Kidney (tissue), 14 donors: ENCODE data around the gene GDF15. TPM values are rescaled to one million over a fixed set of nuclear protein-coding genes. Genes with fewer than 3 reads are reported as not detected.

ENCODE experiments used
- DNase-seq, 5 donors: peaks; one replicate each; pipeline ENCODE4 v3.0.0-alpha.2; 2013 to 2020
- FAIRE-seq: peaks from 2 replicates; lab custom pipeline; 2012; peaks lifted over from hg19 to GRCh38; lab: Jason Lieb, UNC
- H3K27ac ChIP-seq, 2 donors: one replicate each; pipeline ENCODE4 v1.7.0; 2013; ENCODE audit warnings: low read depth in 2 of 2, low read length in 2 of 2, inconsistent platforms in 1 of 2
- H3K27me3 ChIP-seq: one replicate; pipeline ENCODE4 v1.7.1; 2013; ENCODE audit warnings: low read length, inconsistent platforms; ENCODE audit not compliant: control insufficient read depth, insufficient read depth
- H3K36me3 ChIP-seq, 3 donors: one replicate each; pipeline versions ENCODE4 v1.7.0 to v1.7.1; 2013; ENCODE audit warnings: low read length in 3 of 3, control low read depth in 1 of 3, inconsistent platforms in 1 of 3; ENCODE audit not compliant: insufficient read depth in 3 of 3, control insufficient read depth in 2 of 3
- H3K4me1 ChIP-seq, 3 donors: one replicate each; pipeline versions ENCODE4 v1.7.0 to v1.7.1; 2013; ENCODE audit warnings: low read length in 3 of 3, inconsistent platforms in 1 of 3, low read depth in 1 of 3; ENCODE audit not compliant: control insufficient read depth in 2 of 3, insufficient read depth in 2 of 3
- H3K4me3 ChIP-seq, 3 donors: one replicate each; pipeline versions ENCODE4 v1.7.0 to v1.8.1; 2013; ENCODE audit warnings: low read length in 3 of 3, control low read depth in 1 of 3, inconsistent platforms in 1 of 3
- H3K9ac ChIP-seq, 3 donors: one replicate each; pipeline versions ENCODE4 v1.7.0 to v1.7.1; 2013; ENCODE audit warnings: low read length in 3 of 3, control low read depth in 1 of 3, inconsistent platforms in 1 of 3
- H3K9me3 ChIP-seq, 3 donors: one replicate each; pipeline versions ENCODE4 v1.7.0 to v1.7.1; 2013; ENCODE audit warnings: low read length in 3 of 3, control low read depth in 1 of 3, inconsistent platforms in 1 of 3; ENCODE audit not compliant: control insufficient read depth in 2 of 3, insufficient read depth in 1 of 3
- intact Hi-C: fragments of 100-400 bp; cut with DNase I; formaldehyde crosslinking; loops from one replicate; pipeline ENCODE4 v1.11.1; 2022
- polyA plus RNA-seq: library from polyadenylated mRNA; stranded (reverse); fragments of 350-450 nt; fragmentation: Illumina TruSeq; extraction: RNeasy Lipid Tissue Mini Kit (QIAGEN cat#74804); gene quantifications from one replicate; pipeline ENCODE4 v1.2.3, GENCODE V29; 2014; ENCODE audit warnings: low read depth, low replicate concordance; ENCODE audit not compliant: insufficient read depth
- total RNA-seq: library from RNA; stranded (reverse); fragmentation: NEBNext Ultra II Directional; extraction: Animal tissue kit (Norgen Biotek cat#: 25700); gene quantifications from one replicate; pipeline ENCODE4 v1.2.1, GENCODE V29; 2021
- TF ChIP-seq, protein P1 (sequence below): IDR thresholded peaks from 3 replicates; pipeline ENCODE4 v1.5.1; 2012; ENCODE audit warnings: mild to moderate bottlenecking, moderate library complexity, borderline replicate concordance; ENCODE audit not compliant: insufficient read depth; ENCODE audit errors: extremely low read depth
- donor health status: control.
- donor health status: control.
- donor health status: control.
- donor health status: control.
- donor health status: control.
- donor health status: DM: yes; HTN: yes; CAD: no.
- donor health status: Normal renal cell carcinoma (clear cell type).

GDF15 gene
- total and polyA plus RNA-seq, 2 donors from 2014 or later = 51.2 to 154 TPM

DNA sequence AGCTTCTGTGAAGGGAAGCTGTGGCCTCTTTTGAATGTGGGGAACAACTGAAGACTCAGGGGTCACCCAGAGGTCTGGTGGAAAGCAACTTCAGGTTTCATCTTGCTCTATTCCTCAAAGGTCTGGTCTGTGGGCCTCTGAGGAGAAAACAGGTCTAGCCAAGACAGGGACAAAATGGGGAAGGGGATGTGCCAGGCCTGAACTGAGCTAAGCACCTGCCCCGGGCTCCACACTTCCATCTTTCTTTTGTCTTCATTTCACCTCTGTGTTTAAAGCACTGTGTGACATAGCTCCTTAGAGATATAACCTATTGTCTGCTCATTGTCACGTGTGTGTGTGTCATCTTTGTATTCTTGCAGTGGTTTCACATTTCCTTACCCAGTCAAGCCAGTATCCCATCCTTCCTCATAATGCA, 19.9 kb upstream of the GDF15 start:
- FAIRE-seq = no peak
- intact Hi-C loops = no loop called here
- no peaks in the 10 kb centered on the region for H3K27me3 ChIP-seq
- H3K9me3 ChIP-seq = no peaks in the 10 kb centered on the region
- DNase-seq = no peak
- H3K4me3 ChIP-seq = no peak overlapping the region
- peaks cover 0 to 20% (median 0%) of the 10 kb centered on the region in 3 donors for H3K36me3 ChIP-seq
- peak overlapping the region in 2 of 3 donors; percentile 29 to 72 for H3K9ac ChIP-seq
- peaks cover 0 to 32% (median 20%) of the 10 kb centered on the region in 3 donors for H3K4me1 ChIP-seq
- TF ChIP-seq, protein P1, sequence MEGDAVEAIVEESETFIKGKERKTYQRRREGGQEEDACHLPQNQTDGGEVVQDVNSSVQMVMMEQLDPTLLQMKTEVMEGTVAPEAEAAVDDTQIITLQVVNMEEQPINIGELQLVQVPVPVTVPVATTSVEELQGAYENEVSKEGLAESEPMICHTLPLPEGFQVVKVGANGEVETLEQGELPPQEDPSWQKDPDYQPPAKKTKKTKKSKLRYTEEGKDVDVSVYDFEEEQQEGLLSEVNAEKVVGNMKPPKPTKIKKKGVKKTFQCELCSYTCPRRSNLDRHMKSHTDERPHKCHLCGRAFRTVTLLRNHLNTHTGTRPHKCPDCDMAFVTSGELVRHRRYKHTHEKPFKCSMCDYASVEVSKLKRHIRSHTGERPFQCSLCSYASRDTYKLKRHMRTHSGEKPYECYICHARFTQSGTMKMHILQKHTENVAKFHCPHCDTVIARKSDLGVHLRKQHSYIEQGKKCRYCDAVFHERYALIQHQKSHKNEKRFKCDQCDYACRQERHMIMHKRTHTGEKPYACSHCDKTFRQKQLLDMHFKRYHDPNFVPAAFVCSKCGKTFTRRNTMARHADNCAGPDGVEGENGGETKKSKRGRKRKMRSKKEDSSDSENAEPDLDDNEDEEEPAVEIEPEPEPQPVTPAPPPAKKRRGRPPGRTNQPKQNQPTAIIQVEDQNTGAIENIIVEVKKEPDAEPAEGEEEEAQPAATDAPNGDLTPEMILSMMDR = no peak
- H3K27ac ChIP-seq = peak overlapping the region; percentile 94

DNA sequence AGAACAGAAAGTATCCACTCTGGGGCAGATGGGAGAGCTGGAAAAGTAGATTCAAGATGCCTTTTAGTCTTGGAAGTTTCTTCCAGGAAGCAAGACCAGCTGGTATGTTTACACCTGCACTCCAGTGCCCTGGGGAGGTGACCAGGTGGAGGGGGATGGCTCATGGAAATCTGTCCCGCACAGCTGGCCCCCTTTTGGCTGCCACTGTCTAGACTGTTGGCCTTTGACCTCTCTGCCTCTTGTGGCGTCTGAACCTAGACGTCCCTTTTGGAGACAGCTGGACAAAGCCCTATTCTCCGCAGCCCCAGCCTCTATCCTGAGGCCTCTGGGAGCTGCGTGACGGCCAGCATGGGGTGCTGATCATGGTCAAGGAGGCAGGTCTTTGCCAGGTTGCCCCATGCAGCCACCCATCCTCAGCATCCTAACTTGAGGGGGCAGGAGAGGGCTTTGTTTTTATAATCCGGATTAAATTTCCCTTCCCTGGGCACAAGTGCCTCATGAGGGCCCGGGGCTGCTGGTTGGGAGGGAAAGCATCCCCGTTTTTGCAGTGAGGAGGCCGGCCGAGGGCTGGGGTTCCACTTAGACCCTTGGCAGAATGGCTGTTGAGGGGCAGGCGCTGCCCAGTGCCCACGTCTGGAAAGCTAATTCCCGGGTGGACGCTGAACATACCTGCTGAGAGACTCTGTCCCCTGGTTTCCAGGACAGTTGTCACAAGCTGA, 17.3 kb upstream of the GDF15 start:
- FAIRE-seq (no peak), DNase-seq (no peak)
- TF ChIP-seq, protein P1 = no peak
- Histone ChIP-seq H3K36me3 (peaks cover 0 to 9% (median 0%) of the 10 kb centered on the region in 3 donors), H3K27me3 (no peaks in the 10 kb centered on the region), H3K4me3 (no peak overlapping the region), H3K9ac (peak overlapping the region in 1 of 3 donors; percentile 51), H3K9me3 (no peaks in the 10 kb centered on the region), H3K27ac (peak overlapping the region; percentile 55 to 84), H3K4me1 (peaks cover 0 to 26% (median 24%) of the 10 kb centered on the region in 3 donors)
- intact Hi-C loops = no loop called here

DNA sequence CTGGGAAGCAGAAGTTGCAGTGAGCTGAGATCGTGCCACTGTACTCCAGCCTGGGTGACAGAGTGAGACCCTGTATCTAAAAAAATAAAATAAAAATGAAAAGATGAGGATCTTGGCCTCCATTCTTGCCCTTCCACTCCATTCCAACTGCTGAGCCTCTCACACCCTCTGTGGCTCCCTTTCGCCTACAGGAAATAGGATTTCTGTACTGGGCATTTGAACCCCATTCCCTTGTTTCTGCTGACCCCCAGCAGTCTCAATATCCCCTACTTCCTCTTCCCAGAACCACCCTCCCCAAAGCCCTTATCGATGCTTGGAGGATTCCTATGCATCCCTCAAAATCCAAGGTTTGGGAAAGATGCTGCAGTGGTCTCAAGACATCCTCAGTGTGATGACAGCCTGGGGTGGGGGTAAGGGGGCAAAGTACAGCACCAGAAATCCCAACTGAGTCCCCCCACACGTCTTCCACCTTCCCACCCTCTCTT, 12.5 kb upstream of the GDF15 start:
- no peaks in the 10 kb centered on the region for H3K27me3 ChIP-seq
- H3K4me1 ChIP-seq = peaks cover 3 to 20% (median 18%) of the 10 kb centered on the region in 3 donors
- H3K9ac ChIP-seq = peak overlapping the region in 2 of 3 donors; percentile 78 to 79
- TF ChIP-seq, protein P1 = no peak
- H3K4me3 ChIP-seq = peak overlapping the region in 1 of 3 donors; percentile 46
- FAIRE-seq (no peak), DNase-seq (no peak)
- H3K27ac ChIP-seq = peak overlapping the region; percentile 84 to 99
- no peaks in the 10 kb centered on the region for H3K9me3 ChIP-seq
- intact Hi-C loops = no loop called here
- H3K36me3 ChIP-seq = no peaks in the 10 kb centered on the region
